Medulla oblongata (tissue), 1 donor: ENCODE measurements around the gene METTL25B.

Experiments used
- DNase-seq: peaks from one replicate; pipeline ENCODE4 v3.0.0-alpha.2; 2015; ENCODE audit errors: extremely low spot score

Gene METTL25B

GRCh38 chr1:156768610-156769295, 40.5 kb downstream of the METTL25B start:
- DNase-seq = no peak

GRCh38 chr1:156772222-156772621, 44.0 kb downstream of the METTL25B start:
- DNase-seq = no peak

DNA sequence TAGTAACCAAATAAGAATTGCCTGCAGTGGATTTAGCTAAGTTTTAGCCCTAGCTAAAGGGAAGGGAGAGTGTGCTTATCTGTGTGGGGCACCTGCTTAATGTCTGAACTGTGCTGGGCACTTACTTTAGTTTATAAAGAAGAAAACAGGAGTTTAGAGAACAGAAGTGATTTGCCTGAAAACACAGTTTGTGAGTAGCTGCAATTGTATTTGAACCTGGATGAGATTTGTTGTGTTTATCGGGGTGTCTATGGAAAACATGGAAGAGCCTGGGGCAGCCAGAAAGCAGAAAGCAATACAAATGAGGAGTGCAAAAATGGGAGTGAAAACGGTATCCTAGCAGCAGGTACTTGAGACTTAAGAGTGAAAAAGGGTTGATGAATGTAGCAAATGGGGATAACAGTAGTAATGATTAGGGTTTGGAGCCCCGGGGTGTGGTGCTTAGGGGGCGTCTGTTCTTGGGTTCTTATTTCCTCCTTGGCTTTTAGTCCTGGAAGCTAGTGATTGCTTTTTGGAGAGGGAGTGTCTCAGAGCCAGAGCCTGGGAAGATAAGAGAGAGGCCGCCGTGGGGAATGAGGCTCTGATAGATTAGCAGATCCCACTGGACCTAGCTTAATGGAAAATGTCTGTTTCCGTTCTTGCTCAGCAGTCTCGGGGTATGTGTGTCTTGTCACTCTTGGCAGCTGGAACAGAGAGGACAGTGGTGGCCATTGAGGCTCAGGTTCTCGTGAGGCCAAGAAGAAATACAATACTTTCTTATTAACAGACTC, 44.6 kb downstream of the METTL25B start:
- DNase-seq = no peak

DNA sequence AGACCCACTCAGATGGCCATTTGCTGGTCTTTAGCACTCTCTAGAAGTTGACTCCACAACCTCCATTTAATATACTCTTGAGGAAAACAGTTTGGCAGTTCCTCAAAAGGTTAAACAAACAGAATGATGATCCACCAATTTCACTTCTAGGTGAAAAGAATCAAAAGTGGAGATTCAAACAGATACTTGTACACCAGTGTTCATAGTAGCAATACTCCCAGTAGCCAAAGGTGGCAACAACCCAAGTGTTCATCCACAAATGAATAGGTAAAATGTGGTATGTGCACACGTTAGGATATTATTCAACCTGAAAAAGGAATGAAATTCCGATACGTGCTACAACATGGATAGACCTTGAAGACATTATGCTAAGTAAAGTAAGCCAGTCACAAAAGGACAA, 45.3 kb downstream of the METTL25B start:
- DNase-seq = no peak

DNA sequence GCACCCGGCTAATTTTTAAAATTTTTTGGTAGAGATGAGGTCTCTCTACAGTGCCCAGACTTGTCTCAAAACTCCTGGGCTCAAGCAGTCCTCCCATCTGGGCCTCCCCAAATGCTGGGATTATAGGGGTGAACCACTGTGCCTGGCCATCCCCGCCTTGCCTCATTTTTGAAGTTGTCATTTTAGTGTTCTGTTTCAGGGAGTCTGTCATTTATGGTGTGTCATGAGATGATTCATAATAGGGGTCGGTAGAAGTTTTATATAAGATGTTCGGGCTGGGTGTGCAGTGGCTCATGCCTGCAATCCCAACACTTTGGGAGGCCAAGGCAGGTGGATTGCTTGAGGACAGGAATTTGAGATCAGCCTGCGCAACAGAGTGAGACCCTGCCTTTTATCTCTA, 47.5 kb downstream of the METTL25B start:
- DNase-seq = no peak

DNA sequence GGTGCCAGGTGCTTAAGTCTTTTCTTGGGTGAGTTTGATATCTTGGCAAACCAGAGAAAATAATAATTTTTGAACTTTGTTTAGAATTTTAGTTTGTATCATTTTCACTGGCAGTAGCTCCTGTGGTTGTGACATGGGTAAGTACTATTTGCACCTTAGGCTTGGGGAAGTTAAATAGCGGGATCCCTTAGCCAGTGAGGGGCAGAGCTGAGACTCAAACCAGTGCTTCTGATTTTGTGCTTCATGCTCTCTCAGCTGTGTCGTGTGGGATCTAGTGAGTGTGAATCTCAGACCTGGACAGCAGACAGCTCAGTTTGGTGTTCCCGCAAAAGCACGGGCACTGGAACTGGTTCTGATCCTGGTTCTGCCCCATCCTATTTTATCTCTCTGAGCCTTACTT, 48.7 kb downstream of the METTL25B start:
- no peak for DNase-seq

DNA sequence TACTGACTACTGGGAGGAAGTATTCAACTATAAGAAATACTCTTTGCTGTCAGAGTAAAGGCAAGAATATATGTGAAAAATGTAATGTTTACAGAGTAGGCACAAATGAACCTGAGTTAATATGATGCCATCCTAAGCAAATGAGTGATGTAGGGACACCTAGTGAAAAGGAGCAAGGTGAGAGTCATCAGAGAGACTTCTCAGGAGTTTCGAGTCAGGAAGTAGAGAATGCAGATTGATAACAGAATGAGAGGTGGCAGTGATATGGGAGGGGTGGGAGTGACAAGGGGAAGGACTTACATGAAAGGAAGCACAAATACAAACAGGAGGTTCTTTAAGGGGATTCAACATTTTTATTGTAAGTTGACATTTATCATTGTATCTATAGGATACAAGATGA, 49.3 kb downstream of the METTL25B start:
- DNase-seq = no peak

- no peak for DNase-seq
Measured at GRCh38 chr1:156781585-156782186, 53.4 kb downstream of the METTL25B start.

GRCh38 chr1:156785458-156785857, 57.2 kb downstream of the METTL25B start:
- DNase-seq = no peak
